HCT116 (cell line): Measurements from ENCODE around the gene NSUN2.

Experiments used
- CEBPB ChIP-seq: IDR thresholded peaks from 2 replicates; pipeline ENCODE4 v1.6.1; 2012; ENCODE audit warnings: low read depth
- CTCF ChIP-seq, 3 experiments: fragments of 200-600 bp in 1 of 3; sonication (generic) in 1 of 3; IDR thresholded peaks in 2 of 3; conservative IDR thresholded peaks in 1 of 3; 2 replicates each; pipeline ENCODE4 v1.5.1; 2012 to 2017; ENCODE audit warnings: low read depth in 2 of 3, low read length in 2 of 3, antibody characterized with exemption in 1 of 3, borderline replicate concordance in 1 of 3, control low read depth in 1 of 3, mild to moderate bottlenecking in 1 of 3, mixed read lengths in 1 of 3, mixed run types in 1 of 3, moderate library complexity in 1 of 3; ENCODE audit not compliant: insufficient read depth in 1 of 3
- EGR1 ChIP-seq: IDR thresholded peaks from 2 replicates; pipeline ENCODE4 v1.6.1; 2012; ENCODE audit warnings: low read depth
- ELF1 ChIP-seq: IDR thresholded peaks from 2 replicates; pipeline ENCODE4 v1.6.1; 2012; ENCODE audit warnings: low read depth, borderline replicate concordance
- EZH2 ChIP-seq: fragments of 200-600 bp; sonication (generic); IDR thresholded peaks from 2 replicates; pipeline ENCODE4 v1.6.1; 2017; ENCODE audit warnings: antibody characterized with exemption, mixed run types
- EZH2phosphoT487 ChIP-seq: fragments of 200-600 bp; IDR thresholded peaks from 2 replicates; pipeline ENCODE4 v1.6.1; 2018; ENCODE audit warnings: antibody characterized with exemption, borderline replicate concordance
- MAX ChIP-seq: IDR thresholded peaks from 2 replicates; pipeline ENCODE4 v1.6.1; 2012
- POLR2A ChIP-seq: IDR thresholded peaks from 2 replicates; pipeline ENCODE4 v1.7.0; 2011; ENCODE audit warnings: borderline replicate concordance; ENCODE audit not compliant: insufficient read depth, insufficient read length; ENCODE audit errors: extremely low read depth
- POLR2AphosphoS5 ChIP-seq: IDR thresholded peaks from 2 replicates; pipeline ENCODE4 v1.6.1; 2011; ENCODE audit warnings: mild to moderate bottlenecking, low read depth, low read length, moderate library complexity
- SIN3A ChIP-seq: IDR thresholded peaks from 2 replicates; pipeline ENCODE4 v1.6.1; 2012; ENCODE audit warnings: low read depth
- SP1 ChIP-seq: IDR thresholded peaks from 2 replicates; pipeline ENCODE4 v1.6.1; 2012; ENCODE audit warnings: low read depth
- ZBTB33 ChIP-seq: IDR thresholded peaks from 2 replicates; pipeline ENCODE4 v1.6.1; 2011; ENCODE audit warnings: mild to moderate bottlenecking, low read length, moderate library complexity; ENCODE audit not compliant: insufficient replicate concordance; ENCODE audit errors: extremely low read depth
- ZNF274 ChIP-seq: fragments of 200-500 bp; sonication (Bioruptor generic); IDR thresholded peaks from 2 replicates; pipeline ENCODE4 v1.6.1; 2014; ENCODE audit warnings: mild to moderate bottlenecking, low read depth, low read length, inconsistent platforms

- TF ChIP-seq EZH2 = no peak
- TF ChIP-seq ZNF274 = no peak
- TF ChIP-seq ZBTB33 = no peak
- no peak for TF ChIP-seq POLR2A
- TF ChIP-seq CEBPB = no peak
- TF ChIP-seq MAX = no peak
- no peak for TF ChIP-seq CTCF (IDR thresholded peaks at IDR 0.05 in 2 of 3, conservative IDR thresholded peaks at IDR 0.05 in 1 of 3; ENCODE audit: borderline replicate concordance in 1 of 3, insufficient read depth in 1 of 3, low read depth in 2 of 3, low read length in 2 of 3)
- TF ChIP-seq SP1 = no peak
- TF ChIP-seq POLR2AphosphoS5 = no peak
- no peak for TF ChIP-seq ELF1
- no peak for TF ChIP-seq EGR1
- no peak for TF ChIP-seq SIN3A
- no peak for TF ChIP-seq EZH2phosphoT487
These were observed 16.2 kb downstream of the NSUN2 start for GRCh38 chr5:6616632-6617031.
